Ishikawa (cell line): ENCODE data around the gene ELF5.

ENCODE experiments used
- CREB1 ChIP-seq: IDR thresholded peaks from 2 replicates; pipeline ENCODE4 v1.6.1; 2012; ENCODE audit warnings: low read depth
- EP300 ChIP-seq: IDR thresholded peaks from 2 replicates; pipeline ENCODE4 v1.6.1; 2012; ENCODE audit warnings: borderline replicate concordance
- MAX ChIP-seq: IDR thresholded peaks from 2 replicates; pipeline ENCODE4 v1.6.1; 2012
- NFIC ChIP-seq: IDR thresholded peaks from 2 replicates; pipeline ENCODE4 v1.6.1; 2012
- RAD21 ChIP-seq: IDR thresholded peaks from 2 replicates; pipeline ENCODE4 v1.6.1; 2012; ENCODE audit warnings: low read depth
- REST ChIP-seq: IDR thresholded peaks from 2 replicates; pipeline ENCODE4 v1.6.1; 2012; ENCODE audit warnings: low read depth, mild to moderate bottlenecking
- TAF1 ChIP-seq: IDR thresholded peaks from 2 replicates; pipeline ENCODE4 v1.6.1; 2012; ENCODE audit warnings: low read depth, mild to moderate bottlenecking
- YY1 ChIP-seq: IDR thresholded peaks from 2 replicates; pipeline ENCODE4 v1.6.1; 2012; ENCODE audit warnings: low read depth

GRCh38 chr11:34476849-34477248 lies 36.7 kb downstream of the ELF5 start:
- no peak for TF ChIP-seq MAX
- TF ChIP-seq REST = no peak
- no peak for TF ChIP-seq CREB1
- TF ChIP-seq NFIC = no peak
- TF ChIP-seq TAF1 = no peak
- TF ChIP-seq RAD21 = no peak
- TF ChIP-seq EP300 = no peak
- TF ChIP-seq YY1 = no peak
